Heart right ventricle (tissue), 16 donors: ENCODE data around the gene MLLT3. TPM values are rescaled to one million over a fixed set of nuclear protein-coding genes. Genes with fewer than 3 reads are reported as not detected.

Experiments used
- ATAC-seq, 8 donors: fragments of 200-7000 bp; cut with Tn5 transposase; one replicate each; pipeline ENCODE4 v1.9.1; 2020; ENCODE audit warnings: mild to moderate bottlenecking in 8 of 8, moderate library complexity in 8 of 8, moderate number of reproducible peaks in 1 of 8
- DNase-seq, 2 donors: peaks; one replicate each; pipeline ENCODE4 v3.0.0-alpha.2; 2020
- H3K27ac ChIP-seq, 10 donors: fragments of 200-600 bp; sonication (generic) in 2 of 10; one replicate each; pipeline versions ENCODE4 v1.5.0 to v1.8.0; 2020 to 2022; ENCODE audit warnings: mild to moderate bottlenecking in 3 of 10
- H3K27me3 ChIP-seq, 7 donors: fragments of 200-600 bp; one replicate each; pipeline ENCODE4 v1.8.0; 2021 to 2022; ENCODE audit warnings: mild to moderate bottlenecking in 2 of 7
- H3K36me3 ChIP-seq, 9 donors: fragments of 200-600 bp; sonication (generic) in 1 of 9; one replicate each; pipeline versions ENCODE4 v1.5.0 to v1.8.0; 2020 to 2022; ENCODE audit warnings: mild to moderate bottlenecking in 2 of 9
- H3K4me1 ChIP-seq, 9 donors: fragments of 200-600 bp; sonication (generic) in 1 of 9; one replicate each; pipeline versions ENCODE4 v1.5.0 to v1.8.0; 2020 to 2022; ENCODE audit warnings: mild to moderate bottlenecking in 4 of 9
- H3K4me3 ChIP-seq, 10 donors: fragments of 200-600 bp; sonication (generic) in 2 of 10; one replicate each; pipeline versions ENCODE4 v1.5.0 to v1.8.0; 2020 to 2022; ENCODE audit warnings: mild to moderate bottlenecking in 7 of 10, moderate library complexity in 2 of 10
- H3K9me3 ChIP-seq, 11 donors: fragments of 200-600 bp in 10 of 11; sonication (generic) in 2 of 11; one replicate each; pipeline versions ENCODE4 v1.5.0 to v1.8.0; 2013 to 2022; ENCODE audit warnings: mild to moderate bottlenecking in 2 of 11, control low read depth in 1 of 11, moderate library complexity in 1 of 11
- WGBS, 2 donors: extraction: QIAGEN DNeasy Blood & Tissue Kit; methylation state at CpG; one replicate each; pipeline ENCODE4 v1.1.7; 2013; ENCODE audit warnings: inconsistent platforms in 1 of 2; 5-methylcytosine and 5-hydroxymethylcytosine counted together
- intact Hi-C, 10 donors: fragments of 100-400 bp; cut with DNase I; formaldehyde crosslinking; loops; one replicate each; pipeline versions ENCODE4 v1.11.1 to v1.14.2; 2022
- polyA plus RNA-seq, 2 donors: library from polyadenylated mRNA; stranded (reverse); fragments of 200-250 nt; gene quantifications; one replicate each; pipeline ENCODE4 v1.2.3, GENCODE V29; 2013
- total RNA-seq, 10 donors: library from RNA; stranded (reverse); fragmentation: NEBNext Ultra II Directional in 3 of 10; extraction: Animal tissue kit (Norgen Biotek cat#: 25700) in 3 of 10; gene quantifications; one replicate each; pipeline versions ENCODE4 v1.2.1 to v1.2.4, GENCODE V29; 2021 to 2023
- TF ChIP-seq, protein P1 (sequence below), 9 donors: fragments of 200-600 bp; sonication (generic) in 2 of 9; IDR thresholded peaks; one replicate each; pipeline versions ENCODE4 v1.5.0 to v1.8.0; 2021 to 2022; ENCODE audit warnings: antibody characterized with exemption in 9 of 9, mild to moderate bottlenecking in 5 of 9, moderate library complexity in 1 of 9
- donor health status: Arrhythmogenic right ventricular cardiomyopathy.
- donor health status: ischemic (EF 13 %, LVEDD 7.1; RV severe dilation, severe dysfunction).
- donor health status: healthy with polysubstance abuse.
- donor health status: DM: no; HTN: yes; CAD: no.
- donor health status: DM: no; HTN: no; CAD: no.
- donor health status: ischemic (EF 25% LVEDD 6.9; RV normal size, moderate dysfunction).
- donor health status: ischemic (EF 25% LVEDD 5.7; RV mildly dilated, moderate dysfunction).
- donor health status: healthy.
- donor health status: DM: yes; HTN: yes; CAD: no.
- donor health status: Ischemic cardiomyopathy.
- donor health status: ischemic (EF 35%, LVEDD 5.7; RV mildly dilated, moderate dysfunction).
- donor health status: nonischemic (EF 11% LVEDD 7.7; RV severe dilation, severe dysfunction).
- donor health status: DM: yes; HTN: yes; CAD: no.
- donor health status: PGD.
- donor health status: ischemic (EF 29% LVEDD 5.4; RV normal size, mild dysfunction).
- donor health status: nonischemic (EF 23%, LVEDD 6.1; RV moderate dilation, normal function).

MLLT3 gene
- total and polyA plus RNA-seq, 12 donors, result 4.3 to 22.7 (median 13.5) TPM

GRCh38 chr9:20492772-20493171, 129.5 kb downstream of the MLLT3 start:
- DNase-seq (no peak), ATAC-seq (no peak)
- Histone ChIP-seq H3K9me3 (no peaks in the 10 kb centered on the region), H3K4me1 (peaks cover 0 to 45% (median 9%) of the 10 kb centered on the region in 9 donors), H3K4me3 (no peak overlapping the region), H3K36me3 (no peaks in the 10 kb centered on the region), H3K27ac (no peak overlapping the region), H3K27me3 (no peaks in the 10 kb centered on the region)
- WGBS, 2 donors, result 84 to 88% methylated on average over 1 of the region's 1 CpG
- intact Hi-C loops, result loop anchor here in 1 of 10 donors (10.0 kb wide), 1 partner anchor 62 kb away; no protein-coding TSS in a partner anchor
- TF ChIP-seq, protein P1, sequence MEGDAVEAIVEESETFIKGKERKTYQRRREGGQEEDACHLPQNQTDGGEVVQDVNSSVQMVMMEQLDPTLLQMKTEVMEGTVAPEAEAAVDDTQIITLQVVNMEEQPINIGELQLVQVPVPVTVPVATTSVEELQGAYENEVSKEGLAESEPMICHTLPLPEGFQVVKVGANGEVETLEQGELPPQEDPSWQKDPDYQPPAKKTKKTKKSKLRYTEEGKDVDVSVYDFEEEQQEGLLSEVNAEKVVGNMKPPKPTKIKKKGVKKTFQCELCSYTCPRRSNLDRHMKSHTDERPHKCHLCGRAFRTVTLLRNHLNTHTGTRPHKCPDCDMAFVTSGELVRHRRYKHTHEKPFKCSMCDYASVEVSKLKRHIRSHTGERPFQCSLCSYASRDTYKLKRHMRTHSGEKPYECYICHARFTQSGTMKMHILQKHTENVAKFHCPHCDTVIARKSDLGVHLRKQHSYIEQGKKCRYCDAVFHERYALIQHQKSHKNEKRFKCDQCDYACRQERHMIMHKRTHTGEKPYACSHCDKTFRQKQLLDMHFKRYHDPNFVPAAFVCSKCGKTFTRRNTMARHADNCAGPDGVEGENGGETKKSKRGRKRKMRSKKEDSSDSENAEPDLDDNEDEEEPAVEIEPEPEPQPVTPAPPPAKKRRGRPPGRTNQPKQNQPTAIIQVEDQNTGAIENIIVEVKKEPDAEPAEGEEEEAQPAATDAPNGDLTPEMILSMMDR (IDR thresholded peaks at IDR 0.05), result no peak

DNA sequence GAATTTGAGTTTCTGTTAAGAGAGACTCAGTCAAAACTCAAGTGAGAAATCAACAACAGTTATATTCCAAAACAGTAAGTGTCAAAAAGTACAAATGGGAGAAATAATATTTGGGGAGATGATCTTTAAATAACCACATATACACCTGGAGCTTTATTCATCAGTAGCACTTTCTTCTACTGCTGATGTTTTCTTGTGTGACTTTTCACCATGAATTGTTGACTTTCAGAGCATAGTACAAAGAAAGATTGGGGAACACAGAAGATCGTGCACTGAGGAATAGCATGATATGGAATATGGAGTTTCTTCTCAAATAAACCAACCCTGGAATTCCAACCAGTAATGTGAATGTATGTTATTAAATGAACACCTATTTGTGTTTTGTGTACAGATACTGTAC, 130.7 kb downstream of the MLLT3 start:
- DNase-seq, result no peak
- 95 to 100% methylated on average over 1 of the region's 1 CpG for WGBS, 2 donors
- peaks cover 0 to 43% (median 9%) of the 10 kb centered on the region in 9 donors for H3K4me1 ChIP-seq
- ATAC-seq, result no peak
- TF ChIP-seq, protein P1 (IDR thresholded peaks at IDR 0.05), result no peak
- H3K9me3 ChIP-seq, result no peaks in the 10 kb centered on the region
- intact Hi-C loops, result loop anchor here in 1 of 10 donors (10.0 kb wide), 1 partner anchor 63 kb away; no protein-coding TSS in a partner anchor
- H3K36me3 ChIP-seq, result no peaks in the 10 kb centered on the region
- H3K27me3 ChIP-seq, result no peaks in the 10 kb centered on the region
- H3K27ac ChIP-seq, result no peak overlapping the region
- no peak overlapping the region for H3K4me3 ChIP-seq

DNA sequence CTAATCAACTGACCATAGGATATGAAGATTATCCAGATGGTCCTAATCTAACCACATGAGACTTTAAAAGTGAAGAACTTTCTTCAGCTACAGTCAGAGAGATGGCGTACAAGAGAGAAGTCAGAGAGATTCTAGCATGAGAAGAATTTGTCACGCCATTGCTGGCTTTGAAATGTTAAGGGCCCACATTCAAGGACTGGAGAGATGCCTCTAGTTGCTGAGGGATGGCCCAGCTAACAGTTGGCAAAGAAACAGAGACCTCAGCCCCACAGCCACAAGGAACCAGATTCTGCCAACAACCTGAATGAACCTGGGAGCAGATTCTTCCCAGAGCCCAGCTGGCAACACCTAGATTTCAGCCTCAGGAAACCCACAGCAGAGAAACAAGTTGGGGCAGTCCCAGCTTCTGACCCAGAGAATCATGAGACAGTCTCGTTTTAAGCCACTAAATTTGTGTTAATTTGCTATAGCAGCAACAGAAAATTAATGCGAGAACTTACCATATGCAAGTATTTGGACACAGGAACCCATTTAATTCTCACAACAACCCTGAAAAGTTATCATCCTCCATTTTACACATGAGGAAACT, 132.0 kb downstream of the MLLT3 start:
- TF ChIP-seq, protein P1 (IDR thresholded peaks at IDR 0.05), result no peak
- peaks cover 0 to 31% (median 9%) of the 10 kb centered on the region in 9 donors for H3K4me1 ChIP-seq
- ATAC-seq (no peak), DNase-seq (no peak)
- H3K27ac ChIP-seq, result no peak overlapping the region
- intact Hi-C loops, result loop anchor here in 1 of 10 donors (10.0 kb wide), 1 partner anchor 64 kb away; no protein-coding TSS in a partner anchor
- no peak overlapping the region for H3K4me3 ChIP-seq
- 91 to 93% methylated on average over 4 of the region's 4 CpGs for WGBS, 2 donors
- no peaks in the 10 kb centered on the region for H3K9me3 ChIP-seq
- H3K36me3 ChIP-seq, result no peaks in the 10 kb centered on the region
- no peaks in the 10 kb centered on the region for H3K27me3 ChIP-seq

GRCh38 chr9:20488691-20489090, 133.6 kb downstream of the MLLT3 start:
- ATAC-seq, result no peak
- Histone ChIP-seq H3K36me3 (no peaks in the 10 kb centered on the region), H3K4me1 (peaks cover 0 to 18% (median 5%) of the 10 kb centered on the region in 9 donors), H3K27ac (no peak overlapping the region), H3K4me3 (no peak overlapping the region), H3K27me3 (no peaks in the 10 kb centered on the region), H3K9me3 (no peaks in the 10 kb centered on the region)
- DNase-seq, result no peak
- WGBS, 2 donors, result 46 to 68% methylated on average over 1 of the region's 1 CpG
- TF ChIP-seq, protein P1 (IDR thresholded peaks at IDR 0.05), result no peak
- intact Hi-C loops, result no loop called here
